GM12874 (cell line): Measurements from ENCODE around the gene BCAS3.

Experiments
- TF ChIP-seq, protein P1 (sequence below): IDR thresholded peaks from 2 replicates; pipeline ENCODE4 v1.5.1; 2011; ENCODE audit warnings: low read depth, mild to moderate bottlenecking, control low read depth, low read length, moderate library complexity; ENCODE audit not compliant: insufficient read depth

The BCAS3 gene

DNA sequence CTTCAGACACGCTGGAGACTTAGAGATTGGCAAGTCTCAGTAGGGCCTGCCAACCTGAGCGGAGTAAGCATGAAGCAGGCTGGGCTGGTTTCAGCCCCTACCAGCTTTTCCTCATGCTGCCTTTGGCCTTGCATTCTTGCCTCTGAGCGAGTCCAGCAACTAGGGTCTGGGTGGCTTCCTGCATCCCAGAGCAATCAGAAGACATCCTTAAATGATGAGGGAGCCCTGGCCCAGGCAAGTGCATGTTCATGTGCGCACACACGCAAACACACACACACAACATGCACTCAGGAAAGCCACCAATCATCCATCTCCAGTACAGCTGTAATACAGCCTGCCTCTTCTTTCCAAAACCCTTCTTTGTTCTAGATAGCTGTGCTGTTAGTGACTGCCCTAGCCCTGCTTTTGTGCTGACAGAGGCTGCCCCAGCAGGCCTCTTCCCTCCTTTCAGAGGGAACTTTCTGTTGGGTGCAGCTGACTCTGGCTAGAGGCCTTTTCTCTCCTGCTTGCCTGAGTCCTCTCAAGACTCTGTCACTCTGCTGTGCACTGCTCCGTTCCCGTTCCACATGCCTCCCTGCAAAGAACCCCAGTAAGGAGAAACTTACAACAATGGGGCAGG is 691.3 kb downstream of the BCAS3 start:
- TF ChIP-seq, protein P1, sequence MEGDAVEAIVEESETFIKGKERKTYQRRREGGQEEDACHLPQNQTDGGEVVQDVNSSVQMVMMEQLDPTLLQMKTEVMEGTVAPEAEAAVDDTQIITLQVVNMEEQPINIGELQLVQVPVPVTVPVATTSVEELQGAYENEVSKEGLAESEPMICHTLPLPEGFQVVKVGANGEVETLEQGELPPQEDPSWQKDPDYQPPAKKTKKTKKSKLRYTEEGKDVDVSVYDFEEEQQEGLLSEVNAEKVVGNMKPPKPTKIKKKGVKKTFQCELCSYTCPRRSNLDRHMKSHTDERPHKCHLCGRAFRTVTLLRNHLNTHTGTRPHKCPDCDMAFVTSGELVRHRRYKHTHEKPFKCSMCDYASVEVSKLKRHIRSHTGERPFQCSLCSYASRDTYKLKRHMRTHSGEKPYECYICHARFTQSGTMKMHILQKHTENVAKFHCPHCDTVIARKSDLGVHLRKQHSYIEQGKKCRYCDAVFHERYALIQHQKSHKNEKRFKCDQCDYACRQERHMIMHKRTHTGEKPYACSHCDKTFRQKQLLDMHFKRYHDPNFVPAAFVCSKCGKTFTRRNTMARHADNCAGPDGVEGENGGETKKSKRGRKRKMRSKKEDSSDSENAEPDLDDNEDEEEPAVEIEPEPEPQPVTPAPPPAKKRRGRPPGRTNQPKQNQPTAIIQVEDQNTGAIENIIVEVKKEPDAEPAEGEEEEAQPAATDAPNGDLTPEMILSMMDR = no peak

GRCh38 chr17:61369751-61370150 is 692.1 kb downstream of the BCAS3 start:
- TF ChIP-seq, protein P1 = no peak

DNA sequence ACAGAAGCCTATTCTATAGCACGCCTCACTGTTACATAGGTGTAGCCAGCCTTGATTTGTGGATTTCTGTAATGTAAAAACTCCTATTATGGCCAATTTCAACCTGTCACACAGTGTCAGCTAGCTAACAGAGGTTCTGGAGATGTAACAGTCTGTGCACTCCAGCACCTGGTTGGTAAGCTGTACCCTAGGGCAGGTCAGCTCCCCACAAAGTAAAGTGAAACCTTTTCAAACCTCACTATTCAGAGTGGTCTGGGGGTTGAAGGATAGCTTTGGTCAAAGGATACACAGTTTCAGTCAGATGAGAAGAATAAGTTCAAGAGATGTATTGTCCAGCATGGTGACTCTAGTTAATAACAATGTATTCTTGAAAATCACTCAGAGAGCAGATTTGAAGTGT is 693.5 kb downstream of the BCAS3 start:
- TF ChIP-seq, protein P1 = no peak

DNA sequence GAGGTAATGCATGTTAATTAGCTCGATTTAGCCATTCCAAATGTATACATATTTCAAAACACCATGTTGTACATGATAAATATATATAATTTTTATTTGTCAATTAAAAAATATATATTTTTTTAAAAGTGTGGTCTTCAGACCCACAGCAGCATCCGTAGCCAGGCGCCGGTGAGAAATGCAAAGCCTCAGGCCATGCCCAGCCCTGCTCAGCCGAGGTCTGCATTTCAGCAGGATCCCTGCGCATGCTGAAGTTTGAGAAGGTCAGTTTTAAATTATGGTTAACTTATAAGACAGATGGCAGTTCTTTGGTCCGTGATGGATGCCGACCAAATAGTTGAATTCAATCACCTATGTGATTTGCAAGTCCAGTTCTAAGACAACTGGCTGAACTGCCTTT is 694.0 kb downstream of the BCAS3 start:
- TF ChIP-seq, protein P1 = no peak

DNA sequence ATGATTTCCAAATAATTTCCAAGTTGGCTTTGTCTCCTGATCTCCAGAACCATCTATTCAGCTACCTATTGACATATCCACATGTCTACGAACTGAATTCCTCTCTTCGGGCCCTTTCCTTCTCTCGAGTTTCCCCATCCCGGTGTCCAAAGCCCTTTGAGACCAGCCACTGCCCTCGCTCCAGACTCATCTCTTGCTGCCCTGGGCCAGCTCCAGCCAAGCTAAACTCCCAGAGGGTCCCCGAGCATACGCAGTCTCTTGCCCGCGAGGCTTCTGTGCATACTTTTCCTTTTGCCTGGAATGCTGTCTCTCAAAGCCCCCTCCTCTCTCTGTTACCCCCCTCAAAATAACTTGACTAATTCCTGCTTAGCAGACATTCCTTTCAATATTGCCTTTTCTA is 694.8 kb downstream of the BCAS3 start:
- TF ChIP-seq, protein P1 = no peak

DNA sequence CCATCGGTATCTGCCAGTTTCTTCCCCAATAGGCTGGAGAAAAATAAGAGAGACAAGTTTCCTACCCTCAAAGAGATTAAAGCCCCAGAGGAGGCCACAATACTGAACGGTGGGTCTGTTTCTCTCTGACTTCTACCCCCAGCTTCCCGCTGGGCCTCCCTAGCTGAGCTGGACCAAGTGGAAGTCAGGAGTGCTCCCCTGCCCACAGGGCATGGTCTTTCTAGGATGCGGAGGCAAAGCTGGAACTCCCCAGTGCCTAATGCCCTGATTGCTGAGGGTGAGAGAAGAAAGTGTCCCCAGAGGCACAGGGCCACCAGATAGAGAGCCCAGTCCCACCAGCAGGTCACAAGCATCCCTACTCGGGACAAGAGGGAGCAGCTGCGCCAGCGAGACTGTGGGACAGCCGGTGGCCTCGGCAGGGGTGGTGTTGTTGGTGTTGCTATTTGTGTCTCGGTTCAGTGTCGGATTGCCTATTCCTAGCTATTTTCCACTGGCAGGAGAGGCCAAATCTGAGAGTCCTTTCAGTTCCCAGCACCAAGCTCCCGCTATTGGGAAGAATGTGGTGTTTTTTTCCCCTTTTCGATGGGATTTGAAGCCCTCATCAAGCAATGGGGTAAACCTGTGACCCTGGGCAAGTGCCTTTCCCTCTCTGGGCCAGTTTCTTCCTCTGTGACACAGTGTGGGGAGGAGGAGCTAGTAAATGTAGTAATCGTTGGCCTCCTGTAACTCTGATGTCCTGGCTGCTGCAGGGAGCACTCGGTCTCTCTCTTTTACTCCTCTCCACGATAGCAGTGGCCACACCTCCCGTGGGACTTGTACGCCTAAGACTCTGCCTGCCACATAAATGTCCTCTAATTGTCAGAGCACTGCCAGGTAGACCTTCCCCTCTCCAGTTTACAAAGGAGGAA is 699.5 kb downstream of the BCAS3 start:
- TF ChIP-seq, protein P1 = no peak

DNA sequence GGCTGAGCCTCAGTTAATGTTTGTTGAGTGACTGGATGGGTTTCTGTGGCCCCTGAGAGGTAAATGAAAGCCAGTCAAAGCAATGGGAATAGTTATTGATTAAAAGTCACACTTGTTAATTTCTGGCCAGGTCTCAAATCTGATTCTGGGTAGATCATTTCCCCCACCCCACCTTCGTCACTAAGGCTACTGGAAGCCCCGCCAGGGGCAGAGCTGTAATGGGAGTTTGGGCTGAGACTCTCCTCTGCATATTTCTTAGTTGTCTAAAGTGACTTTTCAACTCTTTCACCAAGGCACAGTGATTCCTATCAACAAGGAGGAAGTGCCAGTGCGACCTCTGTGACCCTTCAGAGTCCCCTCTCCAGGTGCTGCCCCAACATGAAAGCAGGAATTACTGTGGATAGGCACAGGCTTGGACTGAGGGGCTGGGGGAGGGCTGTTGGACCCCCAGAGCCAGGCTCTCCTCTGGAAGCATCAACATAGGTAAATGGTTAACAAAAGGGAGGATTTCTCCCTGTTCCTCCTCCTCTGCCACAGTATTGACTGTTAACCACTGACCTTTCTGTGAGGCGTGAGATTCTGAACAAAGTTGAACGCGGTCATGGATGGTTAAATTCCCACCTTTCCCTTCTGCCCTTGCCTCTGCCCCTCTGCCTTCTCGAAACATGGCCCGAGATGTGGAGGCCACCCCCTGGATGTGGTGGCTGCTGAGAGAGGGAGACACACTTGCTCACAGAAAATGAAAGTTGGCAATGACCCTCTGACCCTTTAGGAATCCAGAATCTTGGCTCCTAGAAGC is 701.2 kb downstream of the BCAS3 start:
- TF ChIP-seq, protein P1 = no peak
